GM10248 (cell line): ENCODE measurements around the gene CRADD.

Experiments used
- CTCF ChIA-PET: fragments of 300-600 bp; sonication (Branson Sonifier 250); formaldehyde crosslinking; extraction: SDS; loops from one replicate; lab custom pipeline; 2021; ENCODE audit warnings: antibody characterized with exemption; lab: Yijun Ruan, JAX
- POLR2A ChIA-PET: fragments of 350-650 bp; sonication (Branson Sonifier 250); formaldehyde crosslinking; extraction: SDS; loops from one replicate; lab custom pipeline; 2020; ENCODE audit warnings: antibody characterized with exemption; lab: Yijun Ruan, JAX
- DNase-seq: peaks from one replicate; pipeline ENCODE4 v3.0.0; 2012; ENCODE audit errors: extremely low spot score
- TF ChIP-seq, protein P1 (sequence below): IDR thresholded peaks from 2 replicates; pipeline ENCODE4 v1.5.1; 2012; ENCODE audit warnings: mild to moderate bottlenecking, low read depth; ENCODE audit errors: extremely low read depth, missing control alignments, control extremely low read depth

Gene CRADD

DNA sequence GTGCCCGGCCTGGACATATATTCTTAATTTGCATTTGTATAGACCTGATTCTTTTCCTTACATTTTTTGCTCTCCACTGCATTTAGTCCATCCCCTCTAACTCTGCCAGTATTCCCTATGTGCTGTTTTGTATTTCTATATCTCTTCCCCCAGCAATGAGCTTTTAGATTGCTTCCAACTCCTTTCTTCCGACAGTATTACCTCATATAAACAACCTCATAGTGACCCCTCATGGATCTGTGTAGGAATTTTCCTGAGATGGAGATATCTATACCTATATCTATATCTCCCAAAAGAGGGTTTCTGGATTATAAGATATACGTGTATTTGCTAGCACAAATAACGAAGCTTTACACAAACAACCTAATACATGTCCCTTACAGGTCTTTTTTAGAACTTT, 161.9 kb downstream of the CRADD start:
- CTCF ChIA-PET = interaction anchor here (1.0 to 2.2 kb wide), 3 partner anchors 9 to 28 kb away, joined by 3 to 12 read pairs (median 4); no protein-coding TSS in a partner anchor
- TF ChIP-seq, protein P1, sequence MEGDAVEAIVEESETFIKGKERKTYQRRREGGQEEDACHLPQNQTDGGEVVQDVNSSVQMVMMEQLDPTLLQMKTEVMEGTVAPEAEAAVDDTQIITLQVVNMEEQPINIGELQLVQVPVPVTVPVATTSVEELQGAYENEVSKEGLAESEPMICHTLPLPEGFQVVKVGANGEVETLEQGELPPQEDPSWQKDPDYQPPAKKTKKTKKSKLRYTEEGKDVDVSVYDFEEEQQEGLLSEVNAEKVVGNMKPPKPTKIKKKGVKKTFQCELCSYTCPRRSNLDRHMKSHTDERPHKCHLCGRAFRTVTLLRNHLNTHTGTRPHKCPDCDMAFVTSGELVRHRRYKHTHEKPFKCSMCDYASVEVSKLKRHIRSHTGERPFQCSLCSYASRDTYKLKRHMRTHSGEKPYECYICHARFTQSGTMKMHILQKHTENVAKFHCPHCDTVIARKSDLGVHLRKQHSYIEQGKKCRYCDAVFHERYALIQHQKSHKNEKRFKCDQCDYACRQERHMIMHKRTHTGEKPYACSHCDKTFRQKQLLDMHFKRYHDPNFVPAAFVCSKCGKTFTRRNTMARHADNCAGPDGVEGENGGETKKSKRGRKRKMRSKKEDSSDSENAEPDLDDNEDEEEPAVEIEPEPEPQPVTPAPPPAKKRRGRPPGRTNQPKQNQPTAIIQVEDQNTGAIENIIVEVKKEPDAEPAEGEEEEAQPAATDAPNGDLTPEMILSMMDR = no peak
- DNase-seq = no peak
- POLR2A ChIA-PET = no interaction called here

DNA sequence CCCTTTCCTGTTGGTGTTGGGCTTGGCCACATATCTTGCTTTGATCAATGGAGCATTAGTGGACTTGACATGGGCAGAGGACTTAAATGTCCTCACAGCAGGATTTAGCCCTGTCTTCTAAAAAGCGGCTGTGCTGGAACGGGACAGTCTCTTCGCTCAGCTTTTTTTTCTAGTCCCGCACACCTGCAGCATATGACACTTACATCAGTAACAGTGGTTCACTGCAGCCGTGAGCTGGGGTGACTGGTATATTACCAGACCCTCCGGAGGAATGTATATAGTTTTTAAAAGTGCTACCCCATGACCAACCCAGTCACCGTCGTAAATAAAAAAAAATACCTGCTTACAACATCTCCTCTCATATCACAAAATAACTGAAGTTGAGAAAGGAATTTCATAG, 164.5 kb downstream of the CRADD start:
- CTCF ChIA-PET = interaction anchor here (1.1 kb wide), 1 partner anchor 15 kb away, joined by 3 read pairs; no protein-coding TSS in a partner anchor
- TF ChIP-seq, protein P1 = no peak
- no peak for DNase-seq
- POLR2A ChIA-PET = no interaction called here

DNA sequence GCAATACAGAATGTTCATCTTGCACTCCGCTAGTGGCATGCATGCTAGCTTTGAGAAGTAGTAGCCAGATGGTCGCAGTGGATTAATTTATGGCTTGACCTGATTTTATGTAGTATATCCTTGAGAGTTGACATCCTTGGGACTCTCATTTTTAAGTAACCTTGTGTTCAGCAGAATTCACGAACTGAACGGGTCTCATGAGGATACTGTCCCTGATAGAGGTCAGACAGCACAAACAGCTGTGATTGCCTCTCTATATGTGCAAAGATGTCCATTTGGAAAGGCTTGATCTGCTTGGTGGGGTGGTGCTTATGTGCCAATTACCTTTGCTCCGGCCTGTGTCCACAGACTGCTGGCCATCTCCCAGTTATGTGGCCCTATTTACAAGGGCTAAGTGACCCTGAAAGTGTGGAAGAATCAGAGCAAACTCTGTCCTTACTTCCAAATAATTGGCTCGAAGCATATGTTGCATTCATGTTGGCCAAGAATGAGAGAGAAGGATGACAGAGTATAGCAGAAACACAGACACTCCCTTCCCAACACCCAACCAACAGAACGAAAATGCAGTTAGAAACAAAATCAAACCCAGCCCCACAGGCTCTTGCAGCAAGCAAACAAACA, 167.1 kb downstream of the CRADD start:
- no peak for DNase-seq
- POLR2A ChIA-PET = no interaction called here
- TF ChIP-seq, protein P1 = no peak
- CTCF ChIA-PET = interaction anchor here (1.5 kb wide), 1 partner anchor 10 kb away, joined by 4 read pairs; no protein-coding TSS in a partner anchor

DNA sequence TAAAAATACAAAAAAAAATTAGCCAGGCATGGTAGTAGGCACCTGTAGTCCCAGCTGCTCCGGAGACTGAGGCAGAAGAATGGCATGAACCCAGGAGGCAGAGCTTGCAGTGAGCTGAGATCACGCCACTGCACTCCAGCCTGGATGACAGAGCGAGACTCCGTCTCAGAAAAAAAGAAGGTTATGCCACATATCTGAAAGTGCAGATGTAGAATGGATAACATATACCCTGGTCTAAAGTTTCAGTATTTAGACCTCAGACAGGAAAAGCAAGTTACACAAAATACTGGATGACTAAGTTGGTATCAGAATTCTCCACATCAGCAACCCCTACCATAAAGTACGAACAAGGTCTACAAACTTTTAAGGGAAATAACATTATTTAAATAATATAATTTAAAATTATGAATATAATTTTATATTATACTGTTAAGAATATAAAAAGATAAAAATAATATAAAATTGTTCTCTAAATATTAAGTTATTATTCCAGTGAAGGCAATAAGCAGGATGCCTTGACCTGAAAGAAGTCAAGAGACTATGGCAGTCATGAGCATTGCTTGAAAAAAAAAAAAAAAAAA, 169.9 kb downstream of the CRADD start:
- DNase-seq = no peak
- POLR2A ChIA-PET = no interaction called here
- TF ChIP-seq, protein P1 = no peak
- CTCF ChIA-PET = interaction anchor here (1.5 to 1.7 kb wide), 2 partner anchors 13 to 255 kb away, joined by 3 to 4 read pairs; no protein-coding TSS in a partner anchor

DNA sequence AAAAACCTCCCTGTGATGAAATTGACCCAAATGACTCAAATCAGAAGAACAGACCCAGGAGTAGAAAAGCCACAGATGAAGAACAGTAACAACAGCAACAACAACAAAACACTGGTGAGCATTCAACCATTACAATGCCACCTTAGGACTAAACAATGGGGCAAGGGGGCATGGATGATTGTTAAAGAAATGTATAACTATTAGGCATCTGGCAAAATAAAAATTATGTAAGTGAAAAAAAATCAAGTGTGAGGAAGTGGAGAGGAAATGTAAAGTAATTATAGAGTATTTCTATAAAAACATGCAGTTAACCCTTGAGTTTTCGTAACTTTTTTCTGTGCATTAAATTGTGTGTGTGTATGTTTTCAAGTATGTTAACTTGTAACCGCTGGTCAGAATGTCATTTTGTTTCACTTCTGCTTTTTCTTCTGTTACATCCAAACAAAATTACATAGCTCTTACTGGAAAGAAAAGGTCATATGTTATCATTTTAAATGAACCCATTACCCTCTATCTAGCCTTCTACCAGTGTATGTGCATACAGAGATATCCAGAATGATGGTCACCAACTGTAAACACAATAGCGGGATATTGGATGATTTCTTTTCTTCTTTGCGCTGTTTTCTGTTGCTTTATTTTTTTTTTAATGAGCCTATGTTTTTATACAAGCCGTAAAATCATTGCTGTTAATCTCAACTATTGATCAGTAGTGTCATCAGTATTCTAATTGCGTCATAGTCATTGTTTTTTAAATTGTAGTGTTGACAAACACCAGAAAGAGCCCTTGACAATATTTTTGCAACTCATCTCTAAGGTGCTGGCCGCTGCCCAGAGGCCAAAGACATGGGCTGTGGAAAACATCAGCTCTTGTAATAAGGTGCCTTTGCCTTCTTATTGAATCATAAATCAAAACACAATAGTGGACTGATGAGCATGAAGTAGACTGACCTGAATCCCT, 170.6 kb downstream of the CRADD start:
- ChIA-PET POLR2A (no interaction called here), CTCF (interaction anchor here (1.3 to 1.7 kb wide), 3 partner anchors 8 to 16 kb away, joined by 3 to 4 read pairs (median 3); no protein-coding TSS in a partner anchor)
- TF ChIP-seq, protein P1 = no peak
- DNase-seq = peak; percentile 73
